CD14-positive monocyte (primary cell): Measurements from ENCODE around the gene CLIP4. TPM values are rescaled to one million over a fixed set of nuclear protein-coding genes. Genes with fewer than 3 reads are reported as not detected.

Source experiments
- DNase-seq, 3 donors: peaks; one replicate each; pipeline ENCODE4 v3.0.0-alpha.2; 2011 to 2022
- H2AFZ ChIP-seq: 2 replicates; pipeline ENCODE4 v1.6.0; 2012; ENCODE audit warnings: mild to moderate bottlenecking, low read depth, low read length, inconsistent platforms; ENCODE audit not compliant: insufficient read depth, poor library complexity, severe bottlenecking
- H3K27ac ChIP-seq, 2 donors: 1 replicate in 1 of 2; 2 replicates in 1 of 2; pipeline ENCODE4 v1.5.1; 2012 to 2013; ENCODE audit warnings: low read length in 2 of 2, control low read depth in 1 of 2, inconsistent platforms in 1 of 2, low read depth in 1 of 2, mild to moderate bottlenecking in 1 of 2
- H3K27me3 ChIP-seq, 2 donors: one replicate each; pipeline versions ENCODE4 v1.6.0 to v1.6.1; 2011 to 2013; ENCODE audit warnings: low read length in 2 of 2; ENCODE audit not compliant: control insufficient read depth in 2 of 2, insufficient read depth in 2 of 2
- H3K36me3 ChIP-seq, 2 donors: replicated peaks in 1 of 2; 1 replicate in 1 of 2; 2 replicates in 1 of 2; pipeline versions ENCODE4 v1.5.1 to v1.6.1; 2012 to 2013; ENCODE audit warnings: low read length in 2 of 2, control low read depth in 1 of 2, inconsistent platforms in 1 of 2, mild to moderate bottlenecking in 1 of 2; ENCODE audit not compliant: insufficient read depth in 2 of 2, control insufficient read depth in 1 of 2
- H3K4me1 ChIP-seq, 2 donors: 1 replicate in 1 of 2; 2 replicates in 1 of 2; pipeline versions ENCODE4 v1.5.1 to v1.6.1; 2012 to 2013; ENCODE audit warnings: low read length in 2 of 2, control low read depth in 1 of 2, inconsistent platforms in 1 of 2, mild to moderate bottlenecking in 1 of 2, moderate library complexity in 1 of 2; ENCODE audit not compliant: insufficient read depth in 2 of 2, control insufficient read depth in 1 of 2
- H3K4me2 ChIP-seq: replicated peaks from 2 replicates; pipeline ENCODE3; 2012; ENCODE audit warnings: low read length, moderate library complexity, mild to moderate bottlenecking; ENCODE audit not compliant: poor library complexity, severe bottlenecking; ENCODE audit errors: extremely low read depth
- H3K4me3 ChIP-seq, 3 experiments: fragments of 200-600 bp in 1 of 3; sonication (generic) in 1 of 3; replicated peaks in 1 of 3; 1 replicate in 2 of 3; 2 replicates in 1 of 3; pipeline ENCODE4 v1.5.1; 2011 to 2013; ENCODE audit warnings: low read length in 3 of 3, mild to moderate bottlenecking in 3 of 3, control low read depth in 2 of 3, low read depth in 2 of 3, inconsistent platforms in 1 of 3, moderate library complexity in 1 of 3
- H3K79me2 ChIP-seq: 2 replicates; pipeline ENCODE4 v1.6.0; 2012; ENCODE audit warnings: mild to moderate bottlenecking, control low read depth, inconsistent platforms, low read length, moderate library complexity; ENCODE audit not compliant: insufficient read depth
- H3K9ac ChIP-seq: 2 replicates; pipeline ENCODE4 v1.6.0; 2017; ENCODE audit warnings: low read length, mild to moderate bottlenecking; ENCODE audit not compliant: insufficient read depth, poor library complexity, severe bottlenecking
- H3K9me3 ChIP-seq, 2 donors: replicated peaks in 1 of 2; 1 replicate in 1 of 2; 2 replicates in 1 of 2; pipeline versions ENCODE4 v1.5.1 to v1.6.1; 2012 to 2013; ENCODE audit warnings: low read length in 2 of 2, control low read depth in 1 of 2; ENCODE audit not compliant: control insufficient read depth in 1 of 2, insufficient read depth in 1 of 2
- H4K20me1 ChIP-seq: 2 replicates; pipeline ENCODE4 v1.6.0; 2012; ENCODE audit warnings: mild to moderate bottlenecking, low read length, control low read depth, moderate library complexity; ENCODE audit not compliant: insufficient read depth
- H3K27ac Mint-ChIP-seq, 7 donors: one replicate each; pipeline ENCODE4 v1.8.0; 2020; ENCODE audit warnings: mild to moderate bottlenecking in 7 of 7, mixed read lengths in 7 of 7, moderate library complexity in 6 of 7, inconsistent platforms in 2 of 7
- H3K27me3 Mint-ChIP-seq, 3 donors: one replicate each; pipeline ENCODE4 v1.8.0; 2021 to 2022; ENCODE audit warnings: low read depth in 3 of 3, mild to moderate bottlenecking in 3 of 3, mixed read lengths in 3 of 3, moderate library complexity in 3 of 3, inconsistent platforms in 1 of 3
- H3K36me3 Mint-ChIP-seq, 2 donors: one replicate each; pipeline ENCODE4 v1.8.0; 2020; ENCODE audit warnings: mixed read lengths in 2 of 2, inconsistent platforms in 1 of 2, mild to moderate bottlenecking in 1 of 2
- H3K4me1 Mint-ChIP-seq: one replicate; pipeline ENCODE4 v1.8.0; 2020; ENCODE audit warnings: mild to moderate bottlenecking, mixed read lengths
- H3K4me3 Mint-ChIP-seq, 2 donors: one replicate each; pipeline ENCODE4 v1.8.0; 2020; ENCODE audit warnings: mild to moderate bottlenecking in 2 of 2, mixed read lengths in 2 of 2, moderate library complexity in 1 of 2
- H3K9me3 Mint-ChIP-seq, 7 donors: one replicate each; pipeline ENCODE4 v1.8.0; 2020 to 2022; ENCODE audit warnings: mixed read lengths in 7 of 7, mild to moderate bottlenecking in 6 of 7, moderate library complexity in 6 of 7, inconsistent platforms in 2 of 7
- WGBS: methylation state at CpG from one replicate; pipeline ENCODE4 v1.1.5; 2013; ENCODE audit warnings: missing lambda C conversion rate; ENCODE audit not compliant: insufficient coverage; 5-methylcytosine and 5-hydroxymethylcytosine counted together
- intact Hi-C, 2 donors: fragments of 100-400 bp; cut with micrococcal nuclease; formaldehyde crosslinking; loops; one replicate each; pipeline versions ENCODE4 v1.15.0 to v1.15.1; 2023
- polyA plus RNA-seq, 3 donors: library from polyadenylated mRNA; depleted of rRNA in 1 of 3; unstranded in 2 of 3; stranded (reverse) in 1 of 3; fragments of 300-500 nt in 2 of 3; fragments of >200 nt in 1 of 3; fragmentation: Illumina TruSeq in 2 of 3; gene quantifications; 1 replicate in 2 of 3; 2 replicates in 1 of 3; pipeline ENCODE4 v1.2.3, GENCODE V29; 2012 to 2021
- TF ChIP-seq, protein P1 (sequence below): fragments of 200-600 bp; IDR thresholded peaks from one replicate; pipeline ENCODE4 v1.8.0; 2022; ENCODE audit warnings: antibody characterized with exemption, mild to moderate bottlenecking

CLIP4 gene
- polyA plus RNA-seq, 3 donors, result 19.6 to 29.8 (median 21.7) TPM

DNA sequence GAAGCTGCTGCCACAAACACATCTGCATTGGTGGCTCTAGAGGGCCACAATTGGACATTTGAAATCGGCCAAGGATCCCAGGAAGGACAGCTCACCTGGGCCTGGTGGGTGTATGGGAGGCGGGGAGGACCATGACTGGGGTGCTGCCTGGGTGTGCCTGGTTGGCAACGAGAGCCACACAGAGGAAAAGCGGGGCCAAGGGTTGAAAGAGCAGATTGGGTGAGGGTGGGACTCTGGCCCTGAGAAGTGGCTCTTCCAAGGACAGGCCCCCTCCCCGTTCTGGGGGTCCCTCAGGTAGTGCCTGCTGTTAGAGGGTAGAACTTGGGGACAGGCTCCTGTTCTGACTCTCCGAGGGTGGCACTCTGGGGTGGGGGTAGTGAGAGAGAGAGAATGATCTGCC, 102.9 kb downstream of the CLIP4 start:
- H3K27me3 ChIP-seq, result no peaks in the 10 kb centered on the region
- no peaks in the 10 kb centered on the region for H3K9me3 Mint-ChIP-seq
- TF ChIP-seq, protein P1, sequence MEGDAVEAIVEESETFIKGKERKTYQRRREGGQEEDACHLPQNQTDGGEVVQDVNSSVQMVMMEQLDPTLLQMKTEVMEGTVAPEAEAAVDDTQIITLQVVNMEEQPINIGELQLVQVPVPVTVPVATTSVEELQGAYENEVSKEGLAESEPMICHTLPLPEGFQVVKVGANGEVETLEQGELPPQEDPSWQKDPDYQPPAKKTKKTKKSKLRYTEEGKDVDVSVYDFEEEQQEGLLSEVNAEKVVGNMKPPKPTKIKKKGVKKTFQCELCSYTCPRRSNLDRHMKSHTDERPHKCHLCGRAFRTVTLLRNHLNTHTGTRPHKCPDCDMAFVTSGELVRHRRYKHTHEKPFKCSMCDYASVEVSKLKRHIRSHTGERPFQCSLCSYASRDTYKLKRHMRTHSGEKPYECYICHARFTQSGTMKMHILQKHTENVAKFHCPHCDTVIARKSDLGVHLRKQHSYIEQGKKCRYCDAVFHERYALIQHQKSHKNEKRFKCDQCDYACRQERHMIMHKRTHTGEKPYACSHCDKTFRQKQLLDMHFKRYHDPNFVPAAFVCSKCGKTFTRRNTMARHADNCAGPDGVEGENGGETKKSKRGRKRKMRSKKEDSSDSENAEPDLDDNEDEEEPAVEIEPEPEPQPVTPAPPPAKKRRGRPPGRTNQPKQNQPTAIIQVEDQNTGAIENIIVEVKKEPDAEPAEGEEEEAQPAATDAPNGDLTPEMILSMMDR, result no peak
- H4K20me1 ChIP-seq, result no peaks in the 10 kb centered on the region
- no peak overlapping the region for H2AFZ ChIP-seq
- H3K27ac Mint-ChIP-seq, result no peak overlapping the region
- H3K79me2 ChIP-seq, result no peaks in the 10 kb centered on the region
- no peak for DNase-seq
- H3K27ac ChIP-seq, result no peak overlapping the region
- no peak overlapping the region for H3K4me3 Mint-ChIP-seq
- no peaks in the 10 kb centered on the region for H3K36me3 ChIP-seq
- no peak overlapping the region for H3K4me2 ChIP-seq
- H3K9me3 ChIP-seq, result no peaks in the 10 kb centered on the region
- H3K9ac ChIP-seq, result no peak overlapping the region
- no peaks in the 10 kb centered on the region for H3K36me3 Mint-ChIP-seq
- intact Hi-C loops, result no loop called here
- no peaks in the 10 kb centered on the region for H3K4me1 Mint-ChIP-seq
- H3K4me1 ChIP-seq, result peaks cover 0 to 9% of the 10 kb centered on the region in 2 donors
- WGBS, result 96% methylated on average over 4 of the region's 6 CpGs
- H3K4me3 ChIP-seq, result no peak overlapping the region
- peaks cover 13 to 28% (median 25%) of the 10 kb centered on the region in 3 donors for H3K27me3 Mint-ChIP-seq

DNA sequence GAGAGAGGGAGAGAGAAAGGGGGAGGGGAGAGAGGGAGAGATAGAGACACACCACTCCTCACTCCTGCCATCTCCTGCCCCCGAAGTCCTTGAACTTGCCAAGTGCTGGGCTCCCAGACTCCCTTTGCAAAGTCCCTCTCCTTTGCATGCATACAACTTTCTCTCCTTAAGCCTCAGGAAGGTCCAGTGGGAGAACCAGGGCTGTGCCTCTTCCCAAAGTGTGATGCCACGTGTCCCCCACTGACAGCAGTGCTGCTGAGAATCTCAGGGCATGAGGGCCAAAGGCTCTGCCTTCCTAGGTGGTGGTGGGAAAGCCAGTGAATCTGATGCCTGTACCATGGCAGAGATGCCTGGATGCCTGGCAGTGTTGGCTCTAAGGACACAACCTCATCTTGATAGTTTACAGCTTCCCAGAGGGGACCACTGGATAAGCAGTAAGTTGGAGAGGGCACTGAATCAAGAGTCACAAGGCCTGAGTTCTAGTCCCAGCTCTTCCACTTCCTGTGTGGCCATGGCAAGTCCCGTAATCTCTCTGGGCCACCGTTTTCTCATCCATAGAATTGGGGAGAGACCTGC, 103.4 kb downstream of the CLIP4 start:
- 88% methylated on average over 3 of the region's 4 CpGs for WGBS
- Histone ChIP-seq H3K27ac (no peak overlapping the region), H3K9ac (no peak overlapping the region), H3K4me1 (peaks cover 2 to 9% of the 10 kb centered on the region in 2 donors), H3K4me3 (no peak overlapping the region), H3K79me2 (no peaks in the 10 kb centered on the region), H3K9me3 (no peaks in the 10 kb centered on the region), H3K4me2 (no peak overlapping the region), H2AFZ (no peak overlapping the region), H4K20me1 (no peaks in the 10 kb centered on the region), H3K27me3 (no peaks in the 10 kb centered on the region), H3K36me3 (no peaks in the 10 kb centered on the region)
- TF ChIP-seq, protein P1, result no peak
- peaks cover under 1% of the 10 kb centered on the region for H3K4me1 Mint-ChIP-seq
- H3K27me3 Mint-ChIP-seq, result peaks cover 11 to 27% (median 25%) of the 10 kb centered on the region in 3 donors
- H3K27ac Mint-ChIP-seq, result no peak overlapping the region
- H3K36me3 Mint-ChIP-seq, result no peaks in the 10 kb centered on the region
- intact Hi-C loops, result no loop called here
- no peaks in the 10 kb centered on the region for H3K9me3 Mint-ChIP-seq
- no peak for DNase-seq
- H3K4me3 Mint-ChIP-seq, result no peak overlapping the region
